Activated naive CD8-positive, alpha-beta T cell treated with anti-CD3 and anti-CD28 coated beads, Interleukin-2, amount 10 ng/mL, durations not matched to agents 7 days and 5 days (primary cell): ENCODE results near the gene GDAP1L1. TPM values are rescaled to one million over a fixed set of nuclear protein-coding genes. Genes with fewer than 3 reads are reported as not detected.
"Not testable (repeated sequence)": the region's sequence is repeated elsewhere in the genome, so short reads cannot be mapped to it uniquely, and the experiment has no call there.

Experiments used
- ATAC-seq: fragments of 150-1000 bp; cut with Tn5 transposase; one replicate; pipeline ENCODE4 v1.10.0; 2021; ENCODE audit warnings: low read depth, moderate library complexity
- POLR2A ChIA-PET: fragments of 350-600 bp; sonication (Branson Sonifier 250); formaldehyde crosslinking; loops from one replicate; lab custom pipeline; 2021; ENCODE audit warnings: antibody characterized with exemption; lab: Charles Lee
- DNase-seq: peaks from one replicate; pipeline ENCODE4 v3.0.0; 2021
- H3K27ac Mint-ChIP-seq: one replicate; pipeline ENCODE4 v1.8.0; 2022; ENCODE audit warnings: mild to moderate bottlenecking, mixed read lengths
- H3K27me3 Mint-ChIP-seq: one replicate; pipeline ENCODE4 v1.8.0; 2022; ENCODE audit warnings: mild to moderate bottlenecking, moderate library complexity, mixed read lengths
- H3K36me3 Mint-ChIP-seq: one replicate; pipeline ENCODE4 v1.8.0; 2021; ENCODE audit warnings: mild to moderate bottlenecking, mixed read lengths
- H3K4me1 Mint-ChIP-seq: one replicate; pipeline ENCODE4 v1.8.0; 2021; ENCODE audit warnings: mixed read lengths
- H3K4me3 Mint-ChIP-seq: one replicate; pipeline ENCODE4 v1.8.0; 2022; ENCODE audit warnings: mild to moderate bottlenecking, moderate library complexity, mixed read lengths
- H3K9me3 Mint-ChIP-seq: one replicate; pipeline ENCODE4 v1.8.0; 2021; ENCODE audit warnings: mixed read lengths
- total RNA-seq, 2 experiments: library from RNA; stranded (reverse); gene quantifications; one replicate each; pipeline ENCODE4 v1.2.3, GENCODE V29; 2021

The GDAP1L1 gene
- total RNA-seq, 2 experiments from 2014 or later: not detected

DNA sequence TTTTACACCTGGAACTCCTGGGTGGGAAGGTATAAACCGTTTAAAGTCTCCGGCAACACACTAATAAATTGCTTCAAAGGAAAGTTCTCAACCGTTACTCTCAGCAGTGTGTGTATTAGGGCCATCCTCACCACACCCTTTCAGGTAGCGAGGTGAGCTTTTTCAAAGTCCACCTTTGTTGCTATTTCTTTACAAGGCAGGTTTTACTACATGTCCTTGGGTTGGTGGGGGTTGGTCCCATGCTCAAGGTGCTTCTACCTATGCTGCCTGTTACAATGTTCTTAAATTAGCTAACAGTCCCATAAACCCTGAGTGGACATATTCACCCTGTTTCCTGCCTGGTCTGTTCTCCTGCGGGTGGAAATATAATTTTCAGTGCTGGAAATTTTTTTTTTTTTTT, 23.4 kb upstream of the GDAP1L1 start:
- POLR2A ChIA-PET: no interaction called here
- Mint-ChIP-seq H3K4me1 (peaks cover 14% of the 10 kb centered on the region), H3K9me3 (no peaks in the 10 kb centered on the region), H3K4me3 (no peak overlapping the region), H3K36me3 (no peaks in the 10 kb centered on the region), H3K27me3 (no peaks in the 10 kb centered on the region), H3K27ac (no peak overlapping the region)
- ATAC-seq: no peak
- DNase-seq: no peak

DNA sequence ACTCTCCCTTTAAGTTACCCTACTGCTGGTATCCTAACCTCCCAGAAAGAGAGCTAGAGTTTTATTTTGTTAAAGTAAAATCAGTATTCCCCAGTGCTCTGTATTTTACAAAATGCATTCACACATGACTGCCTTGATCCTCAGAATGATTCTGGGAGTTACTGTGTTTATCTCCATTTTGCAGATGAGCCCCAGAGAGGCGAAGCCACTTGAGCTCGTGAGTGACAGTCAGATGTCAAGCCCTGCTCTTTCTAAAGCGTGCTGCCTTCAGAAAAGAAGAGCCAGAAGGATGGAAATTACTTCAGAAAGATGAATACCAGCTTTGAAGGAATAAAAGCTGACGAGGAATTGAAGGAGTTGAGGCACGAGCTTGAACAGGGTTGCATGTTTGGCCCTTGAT, 22.5 kb upstream of the GDAP1L1 start:
- H3K27ac Mint-ChIP-seq: no peak overlapping the region
- no peaks in the 10 kb centered on the region for H3K27me3 Mint-ChIP-seq
- POLR2A ChIA-PET: no interaction called here

DNA sequence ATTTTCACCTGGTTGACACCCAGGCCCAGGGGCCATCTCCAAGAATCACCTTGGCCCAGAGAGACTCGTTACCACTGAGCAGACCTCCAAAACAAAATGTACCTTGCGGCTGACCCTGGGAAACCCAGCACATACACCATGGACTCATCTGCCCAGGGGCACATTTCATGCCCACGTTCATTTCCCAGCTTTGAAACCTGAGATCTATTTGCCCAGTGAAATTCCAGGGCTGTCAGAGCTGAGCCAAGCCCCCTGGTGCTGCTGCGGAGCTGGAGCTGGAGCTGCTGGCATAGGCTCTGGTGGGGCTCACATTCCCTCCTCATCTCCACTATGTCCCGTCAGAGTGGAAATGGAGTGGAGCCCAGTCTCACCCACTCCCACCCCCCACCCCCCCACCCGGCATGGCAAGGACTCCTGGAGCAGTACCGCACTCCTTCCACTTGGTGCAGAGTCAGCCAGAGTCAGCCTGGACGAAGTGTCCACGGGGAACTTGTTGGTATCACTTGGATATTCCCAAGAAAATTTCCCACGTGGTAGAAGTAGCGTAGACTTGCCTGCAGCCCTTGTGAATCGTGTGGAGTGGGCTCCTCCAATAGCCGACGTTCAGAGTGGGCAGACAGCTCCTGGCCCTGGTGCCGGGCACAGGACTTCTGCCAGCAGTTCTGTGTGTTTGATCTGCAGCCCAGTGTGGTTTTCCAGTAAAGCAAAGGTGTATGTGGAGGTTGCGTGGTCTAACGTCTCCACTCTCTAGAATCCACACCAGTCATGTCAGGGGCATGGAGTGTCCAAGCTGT, 18.4 kb upstream of the GDAP1L1 start:
- H3K4me3 Mint-ChIP-seq: no peak overlapping the region
- no peaks in the 10 kb centered on the region for H3K9me3 Mint-ChIP-seq
- no peaks in the 10 kb centered on the region for H3K27me3 Mint-ChIP-seq
- POLR2A ChIA-PET: no interaction called here
- H3K36me3 Mint-ChIP-seq: no peaks in the 10 kb centered on the region
- ATAC-seq (no peak), DNase-seq (no peak)
- no peak overlapping the region for H3K27ac Mint-ChIP-seq
- peaks cover 5% of the 10 kb centered on the region for H3K4me1 Mint-ChIP-seq

More for the DNA sequence above, 22.5 kb upstream of the GDAP1L1 start:
- Mint-ChIP-seq H3K4me1 (peaks cover 5% of the 10 kb centered on the region), H3K9me3 (no peaks in the 10 kb centered on the region), H3K36me3 (no peaks in the 10 kb centered on the region), H3K4me3 (no peak overlapping the region)
- ATAC-seq (no peak), DNase-seq (no peak)

DNA sequence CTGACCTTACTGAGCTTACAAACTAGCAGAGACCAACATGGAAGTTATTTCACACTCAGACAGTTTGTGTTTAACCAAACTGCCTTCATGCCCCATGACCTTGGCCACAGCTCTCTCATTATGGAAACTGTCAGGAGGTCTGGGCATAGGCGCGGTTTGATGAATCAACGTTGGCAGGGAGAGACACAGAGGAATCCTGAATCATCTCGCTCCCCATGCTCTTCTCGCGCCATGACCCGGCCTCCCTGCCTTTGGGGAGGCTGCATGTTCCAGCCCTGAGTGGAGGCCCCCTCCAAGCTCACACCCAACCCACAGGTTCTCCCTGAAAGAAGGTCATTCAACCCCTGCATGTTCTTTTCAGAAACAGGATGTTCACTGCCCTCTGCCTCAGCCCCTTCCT, 15.9 kb upstream of the GDAP1L1 start:
- Mint-ChIP-seq H3K4me1 (peaks cover 5% of the 10 kb centered on the region), H3K27me3 (no peaks in the 10 kb centered on the region), H3K4me3 (no peak overlapping the region), H3K27ac (no peak overlapping the region), H3K36me3 (no peaks in the 10 kb centered on the region), H3K9me3 (no peaks in the 10 kb centered on the region)
- no peak for ATAC-seq
- DNase-seq: no peak
- POLR2A ChIA-PET: no interaction called here

DNA sequence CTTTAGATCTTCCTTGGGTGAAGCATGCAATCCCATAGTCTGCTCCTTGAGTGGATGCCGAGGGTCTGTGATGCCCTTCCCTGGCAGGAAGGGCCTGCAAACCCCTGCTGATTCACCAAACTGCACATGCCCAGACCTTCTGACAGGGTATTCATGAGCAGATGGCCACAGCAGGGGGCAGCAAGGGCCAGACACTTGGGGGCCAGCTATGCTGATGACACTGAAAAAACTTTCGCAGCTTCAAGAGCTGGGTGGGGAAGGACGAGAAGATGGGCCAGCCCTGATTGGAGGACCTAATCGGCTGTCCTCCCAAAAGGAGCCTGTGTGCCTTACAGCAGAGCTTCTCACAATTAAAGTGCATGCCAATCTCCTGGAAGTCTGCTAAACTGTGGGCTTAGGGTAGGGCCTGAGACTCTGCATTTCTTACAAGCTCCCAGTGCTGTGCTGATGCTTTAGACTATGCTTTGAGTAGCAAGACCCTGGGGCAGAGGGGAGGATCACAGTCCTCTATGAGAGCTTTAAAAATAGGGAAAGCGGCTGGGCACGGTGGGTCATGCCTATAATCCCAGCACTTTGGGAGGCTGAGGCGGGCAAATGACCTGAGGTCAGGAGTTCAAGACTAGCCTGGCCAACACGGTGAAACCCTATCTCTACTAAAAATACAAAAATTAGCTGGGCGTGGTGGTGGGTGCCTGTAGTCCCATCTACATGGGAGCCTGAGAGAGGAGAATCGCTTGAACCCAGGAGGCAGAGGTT, 15.2 kb upstream of the GDAP1L1 start:
- Mint-ChIP-seq H3K9me3 (no peaks in the 10 kb centered on the region), H3K4me3 (no peak overlapping the region), H3K27ac (no peak overlapping the region), H3K4me1 (peaks cover 5% of the 10 kb centered on the region), H3K27me3 (no peaks in the 10 kb centered on the region), H3K36me3 (no peaks in the 10 kb centered on the region)
- POLR2A ChIA-PET: no interaction called here
- ATAC-seq (no peak), DNase-seq (no peak)

DNA sequence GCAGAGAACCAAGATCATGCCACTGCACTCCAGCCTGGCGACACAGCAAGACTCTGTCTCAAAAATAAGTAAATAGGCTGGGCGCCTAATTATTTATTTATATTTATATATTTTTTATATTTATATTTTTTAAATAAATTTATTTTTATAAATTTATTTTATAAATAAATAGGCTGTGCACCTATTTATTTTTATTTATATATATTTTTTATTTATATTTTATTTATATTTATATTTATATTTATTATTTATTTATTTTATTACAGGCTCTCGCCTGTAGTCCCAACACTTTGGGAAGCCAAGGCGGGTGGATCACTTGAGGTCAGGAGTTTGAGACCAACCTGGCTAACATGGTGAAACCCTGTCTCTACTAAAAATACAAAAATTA, 14.6 kb upstream of the GDAP1L1 start:
- ATAC-seq, POLR2A ChIA-PET, DNase-seq, H3K4me1 Mint-ChIP-seq, H3K27me3 Mint-ChIP-seq, H3K4me3 Mint-ChIP-seq, H3K9me3 Mint-ChIP-seq, H3K27ac Mint-ChIP-seq, H3K36me3 Mint-ChIP-seq: not testable (repeated sequence)

DNA sequence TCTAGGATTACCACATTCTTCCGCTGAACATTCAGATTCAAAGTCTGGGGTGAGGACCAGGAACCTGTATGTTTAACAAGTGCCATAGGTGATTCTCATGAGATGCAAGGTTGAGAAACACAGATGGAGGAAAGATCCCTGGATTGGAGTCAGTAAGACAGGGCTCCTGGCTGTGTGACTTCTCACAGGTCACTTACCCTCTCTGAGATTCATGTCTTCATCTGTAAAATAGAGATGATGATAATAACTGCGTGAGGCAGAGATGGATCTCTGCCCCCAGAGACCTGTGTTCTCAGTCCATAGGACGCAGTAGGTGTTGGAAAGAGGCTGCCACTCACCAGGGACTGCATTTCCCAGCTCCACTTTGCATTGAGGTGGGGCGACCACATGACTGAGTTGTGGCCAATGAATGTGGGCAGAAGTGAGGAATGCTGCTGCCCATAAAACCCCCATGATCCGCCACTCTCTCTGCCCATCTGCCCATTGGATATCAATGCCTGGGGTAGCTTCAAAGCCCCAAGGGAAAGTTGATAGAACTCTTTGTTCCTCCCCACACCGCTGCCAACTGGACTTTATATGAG, 13.6 kb upstream of the GDAP1L1 start:
- POLR2A ChIA-PET: no interaction called here
- Mint-ChIP-seq H3K36me3 (no peaks in the 10 kb centered on the region), H3K9me3 (no peaks in the 10 kb centered on the region), H3K27ac (no peak overlapping the region), H3K27me3 (no peaks in the 10 kb centered on the region), H3K4me3 (no peak overlapping the region), H3K4me1 (peaks cover 5% of the 10 kb centered on the region)
- DNase-seq: no peak
- no peak for ATAC-seq

DNA sequence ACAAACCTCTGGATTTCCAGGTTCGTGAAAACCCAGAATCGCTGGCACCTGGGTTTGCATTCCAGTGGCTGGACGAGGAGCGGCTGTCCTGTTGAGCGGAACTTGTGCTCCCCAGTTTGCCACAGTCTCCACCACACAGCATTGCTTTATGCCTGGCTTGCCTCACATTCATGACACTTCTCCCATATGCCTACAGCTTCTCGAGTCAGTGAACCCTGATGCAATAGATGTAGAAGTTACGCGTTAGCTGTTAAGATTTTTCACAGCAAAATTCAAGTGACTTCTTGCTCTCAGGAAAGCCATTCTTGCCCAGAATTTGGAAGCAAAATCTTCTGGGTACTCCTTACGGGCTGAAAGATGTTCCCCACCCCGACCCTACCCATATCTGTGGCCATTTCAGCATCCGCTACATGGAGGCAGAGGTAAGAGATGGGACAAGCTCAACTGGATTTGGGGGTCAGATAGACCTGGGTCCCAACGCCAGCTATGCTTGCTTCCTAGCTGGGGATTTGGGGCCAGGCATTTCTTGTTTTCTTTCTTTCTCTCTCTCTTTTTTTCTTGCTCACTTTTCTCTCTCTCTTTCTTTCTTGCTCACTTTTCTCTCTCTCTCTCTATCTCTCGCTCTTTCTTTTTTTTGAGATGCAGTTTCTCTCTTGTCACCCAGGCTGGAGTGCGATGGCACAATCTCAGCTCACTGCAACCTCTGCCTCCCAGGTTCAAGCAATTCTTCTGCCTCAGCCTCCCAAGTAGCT, 12.4 kb upstream of the GDAP1L1 start:
- POLR2A ChIA-PET: no interaction called here
- Mint-ChIP-seq H3K4me1 (peaks cover 5% of the 10 kb centered on the region), H3K27me3 (no peaks in the 10 kb centered on the region), H3K27ac (no peak overlapping the region), H3K9me3 (no peaks in the 10 kb centered on the region), H3K4me3 (no peak overlapping the region), H3K36me3 (no peaks in the 10 kb centered on the region)
- ATAC-seq (no peak), DNase-seq (no peak)

DNA sequence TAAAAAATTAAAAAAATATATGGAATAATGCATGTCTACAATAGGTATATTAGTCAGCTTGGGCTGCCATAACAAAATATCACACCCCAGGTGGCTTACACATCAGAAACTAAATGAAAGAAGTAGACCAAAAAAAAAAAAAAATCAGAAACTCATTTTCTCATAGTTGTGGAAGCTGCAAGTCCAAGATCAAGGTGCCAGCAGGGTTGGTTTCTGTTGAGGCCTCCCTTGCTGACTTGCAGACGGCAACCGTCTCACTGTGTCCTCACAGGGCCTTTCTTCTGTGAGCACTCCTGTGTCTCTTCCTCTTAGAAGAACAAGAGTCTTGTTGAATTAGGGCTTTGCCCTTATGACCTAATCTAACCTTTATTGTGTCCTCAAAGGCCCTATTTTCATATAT, 11.4 kb upstream of the GDAP1L1 start:
- ATAC-seq (no peak), DNase-seq (no peak)
- no peak overlapping the region for H3K4me3 Mint-ChIP-seq
- H3K36me3 Mint-ChIP-seq: no peaks in the 10 kb centered on the region
- H3K4me1 Mint-ChIP-seq: peaks cover 5% of the 10 kb centered on the region
- POLR2A ChIA-PET: no interaction called here
- no peaks in the 10 kb centered on the region for H3K27me3 Mint-ChIP-seq
- H3K9me3 Mint-ChIP-seq: no peaks in the 10 kb centered on the region
- no peak overlapping the region for H3K27ac Mint-ChIP-seq

DNA sequence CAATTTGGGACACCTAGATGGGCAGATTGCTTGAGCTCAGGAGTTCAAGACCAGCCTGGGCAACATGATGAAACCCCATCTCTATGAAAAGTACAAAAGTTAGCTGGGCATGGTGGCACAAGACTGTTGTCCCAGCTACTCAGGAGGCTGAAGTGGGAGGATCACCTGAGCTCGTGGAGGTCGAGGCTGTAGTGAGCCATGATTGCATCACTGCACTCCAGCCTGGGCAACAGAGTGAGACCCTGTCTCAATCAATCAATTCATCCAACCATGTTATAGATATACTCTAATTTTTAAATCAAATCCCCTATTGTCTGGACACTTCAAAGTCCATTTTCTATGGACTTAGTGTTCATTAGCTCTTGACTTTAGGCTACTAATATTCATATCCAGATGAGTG, 10.3 kb upstream of the GDAP1L1 start:
- POLR2A ChIA-PET, H3K36me3 Mint-ChIP-seq, H3K27ac Mint-ChIP-seq, H3K4me3 Mint-ChIP-seq, DNase-seq, H3K4me1 Mint-ChIP-seq, H3K9me3 Mint-ChIP-seq, ATAC-seq, H3K27me3 Mint-ChIP-seq: not testable (repeated sequence)

DNA sequence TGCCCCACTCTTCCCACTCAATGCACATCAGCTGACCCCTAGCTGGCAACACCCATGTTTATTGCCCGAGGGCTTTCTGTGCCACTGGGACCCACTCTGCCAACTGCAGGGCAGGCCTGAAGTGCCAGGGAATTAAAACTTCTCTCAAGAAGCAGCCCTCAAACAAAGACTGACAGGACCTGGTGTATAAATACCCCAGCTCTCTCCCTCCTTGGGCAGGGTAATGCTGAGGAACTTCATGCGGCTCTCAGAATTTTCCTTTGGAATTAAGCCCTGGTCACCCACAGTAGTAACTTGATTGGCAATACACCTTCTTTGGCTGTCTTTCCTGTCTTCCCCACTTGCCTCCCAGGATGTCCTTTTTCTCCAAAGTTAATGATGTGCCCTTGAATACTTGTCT, 5.3 kb upstream of the GDAP1L1 start:
- Mint-ChIP-seq H3K36me3 (no peaks in the 10 kb centered on the region), H3K27me3 (peaks cover 11% of the 10 kb centered on the region), H3K4me1 (no peaks in the 10 kb centered on the region), H3K4me3 (no peak overlapping the region), H3K9me3 (peaks cover 1% of the 10 kb centered on the region), H3K27ac (no peak overlapping the region)
- POLR2A ChIA-PET: no interaction called here
- no peak for ATAC-seq
- DNase-seq: no peak

DNA sequence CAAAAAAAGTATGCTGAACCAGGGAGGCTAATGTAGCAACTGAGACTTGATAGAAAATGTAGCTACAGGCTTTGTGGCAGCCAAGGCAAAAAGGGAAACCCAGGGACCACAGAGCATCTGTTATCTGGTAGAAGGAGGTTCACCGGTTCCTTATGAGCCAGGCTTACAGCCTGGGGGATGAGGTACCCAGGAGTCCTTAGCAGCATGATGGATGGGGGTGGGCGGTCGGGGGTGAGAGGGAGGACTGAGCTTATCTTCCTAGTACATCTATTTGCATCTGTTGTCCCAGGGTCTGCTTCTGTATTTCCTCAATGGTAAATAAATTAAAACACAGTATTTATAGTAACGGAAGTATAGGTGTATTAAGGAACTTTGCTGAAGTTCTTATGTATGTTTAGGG, 1.1 kb upstream of the GDAP1L1 start:
- peaks cover 22% of the 10 kb centered on the region for H3K27me3 Mint-ChIP-seq
- H3K4me3 Mint-ChIP-seq: no peak overlapping the region
- ATAC-seq (no peak), DNase-seq (no peak)
- peaks cover 1% of the 10 kb centered on the region for H3K9me3 Mint-ChIP-seq
- H3K27ac Mint-ChIP-seq: no peak overlapping the region
- POLR2A ChIA-PET: interaction anchor here (1.2 kb wide), 1 partner anchor 27 kb away, joined by 3 read pairs; no protein-coding TSS in a partner anchor
- no peaks in the 10 kb centered on the region for H3K4me1 Mint-ChIP-seq
- H3K36me3 Mint-ChIP-seq: no peaks in the 10 kb centered on the region

DNA sequence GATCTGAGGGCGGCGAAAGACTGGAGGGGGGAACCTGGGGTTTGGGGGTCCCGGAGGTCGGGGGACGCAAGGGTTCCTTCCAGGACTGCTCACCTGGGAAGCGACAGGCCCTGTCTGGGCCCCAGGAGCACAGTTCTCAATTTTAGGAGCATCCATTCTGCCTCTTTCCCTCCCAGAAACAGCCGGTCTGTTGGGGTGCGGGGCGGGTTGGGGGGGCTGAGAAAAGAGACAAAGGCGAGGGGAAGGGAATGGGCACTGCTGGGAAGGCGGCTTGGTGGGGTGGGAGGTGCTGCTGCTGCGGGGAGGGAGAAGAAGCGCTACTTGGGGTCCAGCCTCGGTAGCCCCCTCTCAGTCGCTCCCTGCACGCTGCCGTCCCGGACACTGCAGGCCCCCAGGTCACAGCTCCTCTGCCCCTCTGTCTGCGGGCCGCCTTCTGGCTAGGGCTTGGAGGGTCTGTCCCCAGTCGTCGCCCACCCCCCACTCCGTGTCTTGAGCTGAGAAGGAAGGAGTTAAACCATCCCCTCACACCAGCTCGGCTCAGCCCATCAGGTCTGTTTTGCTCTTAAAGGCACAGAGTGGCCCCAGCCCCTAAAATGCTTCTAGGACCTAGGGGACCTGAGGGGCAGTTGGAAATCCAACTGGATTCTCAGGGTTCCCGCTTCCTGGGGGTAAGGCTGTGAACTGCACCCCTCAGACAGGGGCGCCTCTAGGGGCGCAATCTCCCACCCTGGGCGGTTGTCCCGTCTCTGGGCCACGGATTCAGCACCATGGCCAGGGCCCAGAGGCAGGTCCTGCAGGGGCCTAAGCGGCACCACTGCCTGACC, 690 bp downstream of the GDAP1L1 start:
- peaks cover 22% of the 10 kb centered on the region for H3K27me3 Mint-ChIP-seq
- DNase-seq (peak; percentile 61), ATAC-seq (no peak)
- no peak overlapping the region for H3K27ac Mint-ChIP-seq
- no peaks in the 10 kb centered on the region for H3K4me1 Mint-ChIP-seq
- no peaks in the 10 kb centered on the region for H3K36me3 Mint-ChIP-seq
- peaks cover 1% of the 10 kb centered on the region for H3K9me3 Mint-ChIP-seq
- no peak overlapping the region for H3K4me3 Mint-ChIP-seq
- POLR2A ChIA-PET: no interaction called here
